WTC11 (cell line): ENCODE results near the gene ZMYND8. TPM values are rescaled to one million over a fixed set of nuclear protein-coding genes. Genes with fewer than 3 reads are reported as not detected.

Source experiments
- ATAC-seq: fragments of 200-7000 bp; cut with Tn5 transposase; 2 replicates; pipeline ENCODE4 v1.10.0; 2021; ENCODE audit warnings: mild to moderate bottlenecking, moderate library complexity
- CTCF ChIA-PET: fragments of 300-600 bp; sonication (Branson Sonifier 250); formaldehyde crosslinking; loops from one replicate; lab custom pipeline; 2021; ENCODE audit warnings: antibody characterized with exemption; lab: Charles Lee
- POLR2A ChIA-PET: fragments of 350-600 bp; sonication (Branson Sonifier 250); formaldehyde crosslinking; loops from one replicate; lab custom pipeline; 2021; ENCODE audit warnings: antibody characterized with exemption; lab: Charles Lee
- DNase-seq: peaks from one replicate; pipeline ENCODE4 v3.0.0; 2021; ENCODE audit warnings: low spot score
- H3K27ac Mint-ChIP-seq: 2 replicates; pipeline ENCODE4 v1.8.0; 2021; ENCODE audit warnings: mixed read lengths
- H3K27me3 Mint-ChIP-seq: 2 replicates; pipeline ENCODE4 v1.8.0; 2021; ENCODE audit warnings: low read depth, mild to moderate bottlenecking, moderate library complexity, mixed read lengths
- H3K36me3 Mint-ChIP-seq: 2 replicates; pipeline ENCODE4 v1.8.0; 2021; ENCODE audit warnings: mixed read lengths
- H3K4me1 Mint-ChIP-seq: 2 replicates; pipeline ENCODE4 v1.8.0; 2022; ENCODE audit warnings: mixed read lengths
- H3K4me3 Mint-ChIP-seq: 2 replicates; pipeline ENCODE4 v1.8.0; 2021; ENCODE audit warnings: mild to moderate bottlenecking, moderate library complexity, mixed read lengths
- H3K9me3 Mint-ChIP-seq: 2 replicates; pipeline ENCODE4 v1.8.0; 2021; ENCODE audit warnings: mixed read lengths
- ATF3 ChIP-seq: sonication (generic); formaldehyde crosslinking; conservative IDR thresholded peaks from 2 replicates; pipeline ENCODE4 v1.8.1; 2022; ENCODE audit warnings: mild to moderate bottlenecking, missing genetic modification reagents
- CREB1 ChIP-seq: sonication (generic); formaldehyde crosslinking; IDR thresholded peaks from 2 replicates; pipeline ENCODE4 v1.8.0; 2023; ENCODE audit warnings: mild to moderate bottlenecking, missing genetic modification reagents
- ELF4 ChIP-seq: sonication (generic); formaldehyde crosslinking; IDR thresholded peaks from 2 replicates; pipeline ENCODE4 v1.8.1; 2022; ENCODE audit warnings: low read depth, mild to moderate bottlenecking, moderate library complexity, missing genetic modification reagents
- ESRRA ChIP-seq: sonication (generic); formaldehyde crosslinking; IDR thresholded peaks from 2 replicates; pipeline ENCODE4 v1.8.1; 2022; ENCODE audit warnings: mild to moderate bottlenecking, missing genetic modification reagents, borderline replicate concordance
- ETV6 ChIP-seq: sonication (generic); formaldehyde crosslinking; IDR thresholded peaks from 2 replicates; pipeline ENCODE4 v1.8.1; 2022; ENCODE audit warnings: mild to moderate bottlenecking, missing genetic modification reagents
- FOXJ3 ChIP-seq: sonication (generic); formaldehyde crosslinking; IDR thresholded peaks from 2 replicates; pipeline ENCODE4 v1.9.0; 2021; ENCODE audit warnings: missing genetic modification reagents, mild to moderate bottlenecking, borderline replicate concordance
- FOXP1 ChIP-seq: sonication (generic); formaldehyde crosslinking; IDR thresholded peaks from 2 replicates; pipeline ENCODE4 v1.8.0; 2022; ENCODE audit warnings: missing genetic modification reagents, mild to moderate bottlenecking, moderate library complexity, borderline replicate concordance
- IRF2 ChIP-seq: sonication (generic); formaldehyde crosslinking; IDR thresholded peaks from 2 replicates; pipeline ENCODE4 v1.8.0; 2022; ENCODE audit warnings: low read depth, missing genetic modification reagents, borderline replicate concordance
- MXD4 ChIP-seq: fragments of 250-450 bp; sonication (Bioruptor Pico); IDR thresholded peaks from 2 replicates; pipeline ENCODE4 v1.8.0; 2021; ENCODE audit warnings: mild to moderate bottlenecking, moderate library complexity, borderline replicate concordance
- NFE2L1 ChIP-seq: sonication (generic); formaldehyde crosslinking; IDR thresholded peaks from 2 replicates; pipeline ENCODE4 v1.8.1; 2023; ENCODE audit warnings: missing genetic modification reagents
- NR3C1 ChIP-seq: sonication (generic); formaldehyde crosslinking; conservative IDR thresholded peaks from 2 replicates; pipeline ENCODE4 v1.8.1; 2023; ENCODE audit warnings: low read depth, mild to moderate bottlenecking, missing genetic modification reagents
- OVOL2 ChIP-seq: fragments of 250-450 bp; sonication (Bioruptor Pico); IDR thresholded peaks from 2 replicates; pipeline ENCODE4 v1.9.0; 2021; ENCODE audit warnings: mild to moderate bottlenecking, borderline replicate concordance
- PRRX2 ChIP-seq: fragments of 250-450 bp; sonication (Bioruptor Pico); IDR thresholded peaks from 2 replicates; pipeline ENCODE4 v1.8.0; 2021; ENCODE audit warnings: mild to moderate bottlenecking
- TCF7 ChIP-seq: sonication (generic); formaldehyde crosslinking; IDR thresholded peaks from 2 replicates; pipeline ENCODE4 v1.8.0; 2022; ENCODE audit warnings: mild to moderate bottlenecking, low read depth, missing genetic modification reagents, moderate library complexity
- USF1 ChIP-seq: sonication (generic); formaldehyde crosslinking; IDR thresholded peaks from 2 replicates; pipeline ENCODE4 v1.8.0; 2022; ENCODE audit warnings: mild to moderate bottlenecking, missing genetic modification reagents
- USF2 ChIP-seq: sonication (generic); formaldehyde crosslinking; IDR thresholded peaks from 2 replicates; pipeline ENCODE4 v1.8.1; 2023; ENCODE audit warnings: mild to moderate bottlenecking, missing genetic modification reagents, moderate library complexity
- ZMAT4 ChIP-seq: fragments of 250-450 bp; sonication (Bioruptor Pico); IDR thresholded peaks from 2 replicates; pipeline ENCODE4 v1.9.0; 2021; ENCODE audit warnings: mild to moderate bottlenecking
- ZNF138 ChIP-seq: sonication (generic); formaldehyde crosslinking; conservative IDR thresholded peaks from 2 replicates; pipeline ENCODE4 v1.8.1; 2022; ENCODE audit warnings: mild to moderate bottlenecking, moderate library complexity, missing genetic modification reagents
- ZNF423 ChIP-seq: fragments of 250-450 bp; sonication (Bioruptor Pico); IDR thresholded peaks from 2 replicates; pipeline ENCODE4 v2.1.2; 2022; ENCODE audit warnings: mild to moderate bottlenecking, moderate library complexity
- total RNA-seq: library from RNA; stranded (reverse); gene quantifications from 3 replicates; pipeline ENCODE4 v1.2.3, GENCODE V29; 2021
- TF ChIP-seq, protein P1 (sequence below): sonication (generic); formaldehyde crosslinking; IDR thresholded peaks from 2 replicates; pipeline ENCODE4 v1.8.1; 2023; ENCODE audit warnings: mild to moderate bottlenecking, missing genetic modification reagents, borderline replicate concordance
- TF ChIP-seq, protein P2 (sequence below): fragments of 250-450 bp; sonication (Bioruptor Pico); conservative IDR thresholded peaks from 2 replicates; pipeline ENCODE4 v1.9.0; 2021; ENCODE audit warnings: mild to moderate bottlenecking
- TF ChIP-seq, protein P3 (sequence below): sonication (generic); formaldehyde crosslinking; IDR thresholded peaks from 2 replicates; pipeline ENCODE4 v1.8.1; 2022; ENCODE audit warnings: mild to moderate bottlenecking, moderate library complexity, missing genetic modification reagents
- TF ChIP-seq, protein P4 (sequence below): sonication (generic); formaldehyde crosslinking; IDR thresholded peaks from 2 replicates; pipeline ENCODE4 v1.8.1; 2022; ENCODE audit warnings: missing genetic modification reagents, borderline replicate concordance

ZMYND8 gene
- total RNA-seq, 1 experiment from 2014 or later = 114 TPM

DNA sequence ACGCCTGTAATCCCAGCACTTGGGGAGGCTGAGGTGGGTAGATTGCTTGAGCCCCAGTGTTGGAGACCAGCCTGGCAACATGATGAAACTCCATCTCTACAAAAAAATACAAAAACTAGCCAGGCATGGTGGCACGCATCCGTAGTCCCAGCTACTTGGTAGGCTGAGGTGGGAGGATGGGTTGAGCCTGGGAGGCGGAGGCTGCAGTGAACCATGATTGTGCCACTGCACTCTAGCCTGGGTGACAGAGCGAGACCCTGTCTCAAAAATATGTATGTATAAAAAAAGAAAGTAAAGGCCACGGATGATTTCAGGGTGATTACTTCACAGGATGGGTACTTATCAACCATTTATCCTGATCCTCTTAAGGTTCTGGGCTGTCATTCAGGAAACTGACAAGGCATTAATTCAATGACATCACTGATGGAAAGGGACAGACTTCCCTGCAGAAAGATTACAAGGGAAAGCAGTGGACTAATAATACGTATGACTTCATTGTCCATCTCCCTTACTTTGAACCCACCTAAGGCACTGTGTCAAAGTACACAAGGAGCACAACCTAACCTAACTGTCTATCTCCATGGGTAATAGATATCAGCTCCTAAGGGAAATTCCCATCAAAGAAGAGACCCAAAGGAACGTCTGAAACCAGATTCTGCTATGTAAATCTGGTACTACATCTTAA lies 61.2 kb downstream of the ZMYND8 start (continued):
- TF ChIP-seq, protein P1, sequence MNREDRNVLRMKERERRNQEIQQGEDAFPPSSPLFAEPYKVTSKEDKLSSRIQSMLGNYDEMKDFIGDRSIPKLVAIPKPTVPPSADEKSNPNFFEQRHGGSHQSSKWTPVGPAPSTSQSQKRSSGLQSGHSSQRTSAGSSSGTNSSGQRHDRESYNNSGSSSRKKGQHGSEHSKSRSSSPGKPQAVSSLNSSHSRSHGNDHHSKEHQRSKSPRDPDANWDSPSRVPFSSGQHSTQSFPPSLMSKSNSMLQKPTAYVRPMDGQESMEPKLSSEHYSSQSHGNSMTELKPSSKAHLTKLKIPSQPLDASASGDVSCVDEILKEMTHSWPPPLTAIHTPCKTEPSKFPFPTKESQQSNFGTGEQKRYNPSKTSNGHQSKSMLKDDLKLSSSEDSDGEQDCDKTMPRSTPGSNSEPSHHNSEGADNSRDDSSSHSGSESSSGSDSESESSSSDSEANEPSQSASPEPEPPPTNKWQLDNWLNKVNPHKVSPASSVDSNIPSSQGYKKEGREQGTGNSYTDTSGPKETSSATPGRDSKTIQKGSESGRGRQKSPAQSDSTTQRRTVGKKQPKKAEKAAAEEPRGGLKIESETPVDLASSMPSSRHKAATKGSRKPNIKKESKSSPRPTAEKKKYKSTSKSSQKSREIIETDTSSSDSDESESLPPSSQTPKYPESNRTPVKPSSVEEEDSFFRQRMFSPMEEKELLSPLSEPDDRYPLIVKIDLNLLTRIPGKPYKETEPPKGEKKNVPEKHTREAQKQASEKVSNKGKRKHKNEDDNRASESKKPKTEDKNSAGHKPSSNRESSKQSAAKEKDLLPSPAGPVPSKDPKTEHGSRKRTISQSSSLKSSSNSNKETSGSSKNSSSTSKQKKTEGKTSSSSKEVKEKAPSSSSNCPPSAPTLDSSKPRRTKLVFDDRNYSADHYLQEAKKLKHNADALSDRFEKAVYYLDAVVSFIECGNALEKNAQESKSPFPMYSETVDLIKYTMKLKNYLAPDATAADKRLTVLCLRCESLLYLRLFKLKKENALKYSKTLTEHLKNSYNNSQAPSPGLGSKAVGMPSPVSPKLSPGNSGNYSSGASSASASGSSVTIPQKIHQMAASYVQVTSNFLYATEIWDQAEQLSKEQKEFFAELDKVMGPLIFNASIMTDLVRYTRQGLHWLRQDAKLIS (CRISPR knock-in tag) = no peak
- TF ChIP-seq PRRX2 (CRISPR knock-in tag) (no peak), NR3C1 (CRISPR knock-in tag) (no peak), ETV6 (no peak), FOXP1 (CRISPR knock-in tag) (no peak), ZNF423 (CRISPR knock-in tag) (no peak), ZNF138 (CRISPR knock-in tag) (no peak), ZMAT4 (CRISPR knock-in tag) (no peak), FOXJ3 (CRISPR knock-in tag) (no peak), USF2 (no peak), MXD4 (CRISPR knock-in tag) (no peak)

DNA sequence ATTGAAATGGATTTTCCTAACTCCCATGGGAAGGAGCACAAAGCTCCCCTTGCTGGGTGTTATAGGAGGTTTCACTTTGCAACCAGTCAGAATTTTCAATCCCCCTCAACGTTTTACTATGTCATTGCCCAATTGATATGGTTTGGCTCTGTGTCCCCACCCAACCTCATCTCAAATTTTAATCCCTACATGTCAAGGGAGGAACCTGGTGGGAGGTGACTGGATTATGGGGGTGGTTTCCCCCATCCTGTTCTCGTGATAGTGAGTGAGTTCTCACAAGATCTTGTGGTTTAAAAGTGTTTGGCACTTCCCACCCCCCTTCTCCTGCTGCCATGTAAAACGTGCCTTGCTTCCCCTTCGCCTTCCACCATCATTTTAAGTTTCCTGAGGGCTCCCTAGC lies 62.9 kb downstream of the ZMYND8 start:
- no peak overlapping the region for H3K4me3 Mint-ChIP-seq
- no peak for TF ChIP-seq ESRRA (CRISPR knock-in tag)
- TF ChIP-seq CREB1 (CRISPR knock-in tag) = no peak
- no peak for TF ChIP-seq OVOL2 (CRISPR knock-in tag)
- no peak for TF ChIP-seq ATF3 (CRISPR knock-in tag)
- no peak for TF ChIP-seq IRF2
- no peak for TF ChIP-seq USF1 (CRISPR knock-in tag)
- TF ChIP-seq, protein P2, sequence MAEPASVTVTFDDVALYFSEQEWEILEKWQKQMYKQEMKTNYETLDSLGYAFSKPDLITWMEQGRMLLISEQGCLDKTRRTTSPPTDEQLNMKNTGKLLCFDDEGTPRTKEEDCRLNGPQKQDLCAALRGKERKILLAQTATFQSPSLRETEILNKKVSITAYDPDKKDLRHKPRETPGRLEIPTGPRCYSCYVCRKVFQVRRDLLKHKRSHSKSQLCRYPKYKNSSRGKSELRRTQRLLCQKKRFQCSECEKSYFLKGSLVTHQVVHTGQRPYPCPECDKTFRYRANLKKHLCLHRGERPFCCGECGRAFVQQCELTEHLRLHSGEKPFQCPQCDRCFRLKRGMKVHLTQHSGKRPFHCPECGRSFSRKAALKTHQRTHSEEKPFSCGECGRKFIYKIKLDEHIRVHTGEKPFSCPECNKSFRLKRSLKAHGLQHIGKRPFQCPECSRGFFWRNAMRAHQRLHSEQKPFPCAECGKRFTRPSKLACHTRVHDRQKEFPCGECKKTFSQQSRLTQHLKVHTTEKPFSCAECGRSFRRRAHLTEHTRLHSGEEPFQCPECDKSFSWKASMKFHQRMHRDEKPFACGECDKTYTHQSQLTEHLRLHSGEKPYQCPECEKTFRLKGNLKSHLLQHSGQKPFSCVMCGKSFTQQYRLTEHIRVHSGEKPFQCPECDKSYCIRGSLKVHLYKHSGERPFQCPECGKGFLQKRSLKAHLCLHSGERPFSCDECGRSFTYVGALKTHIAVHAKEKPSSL (CRISPR knock-in tag) = no peak
- TF ChIP-seq, protein P3, sequence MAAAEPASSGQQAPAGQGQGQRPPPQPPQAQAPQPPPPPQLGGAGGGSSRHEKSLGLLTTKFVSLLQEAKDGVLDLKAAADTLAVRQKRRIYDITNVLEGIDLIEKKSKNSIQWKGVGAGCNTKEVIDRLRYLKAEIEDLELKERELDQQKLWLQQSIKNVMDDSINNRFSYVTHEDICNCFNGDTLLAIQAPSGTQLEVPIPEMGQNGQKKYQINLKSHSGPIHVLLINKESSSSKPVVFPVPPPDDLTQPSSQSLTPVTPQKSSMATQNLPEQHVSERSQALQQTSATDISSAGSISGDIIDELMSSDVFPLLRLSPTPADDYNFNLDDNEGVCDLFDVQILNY (CRISPR knock-in tag) = no peak
- TF ChIP-seq NFE2L1 (CRISPR knock-in tag) = no peak
- TF ChIP-seq ELF4 (CRISPR knock-in tag) = no peak
- TF ChIP-seq, protein P4, sequence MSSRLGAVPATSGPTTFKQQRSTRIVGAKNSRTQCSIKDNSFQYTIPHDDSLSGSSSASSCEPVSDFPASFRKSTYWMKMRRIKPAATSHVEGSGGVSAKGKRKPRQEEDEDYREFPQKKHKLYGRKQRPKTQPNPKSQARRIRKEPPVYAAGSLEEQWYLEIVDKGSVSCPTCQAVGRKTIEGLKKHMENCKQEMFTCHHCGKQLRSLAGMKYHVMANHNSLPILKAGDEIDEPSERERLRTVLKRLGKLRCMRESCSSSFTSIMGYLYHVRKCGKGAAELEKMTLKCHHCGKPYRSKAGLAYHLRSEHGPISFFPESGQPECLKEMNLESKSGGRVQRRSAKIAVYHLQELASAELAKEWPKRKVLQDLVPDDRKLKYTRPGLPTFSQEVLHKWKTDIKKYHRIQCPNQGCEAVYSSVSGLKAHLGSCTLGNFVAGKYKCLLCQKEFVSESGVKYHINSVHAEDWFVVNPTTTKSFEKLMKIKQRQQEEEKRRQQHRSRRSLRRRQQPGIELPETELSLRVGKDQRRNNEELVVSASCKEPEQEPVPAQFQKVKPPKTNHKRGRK (CRISPR knock-in tag) = no peak
- no peak for TF ChIP-seq TCF7 (CRISPR knock-in tag)
- ChIA-PET POLR2A (no interaction called here), CTCF (interaction anchor here (1.6 to 2.4 kb wide), 2 partner anchors 21 to 90 kb away, joined by 4 to 13 read pairs; no protein-coding TSS in a partner anchor)
- no peaks in the 10 kb centered on the region for H3K9me3 Mint-ChIP-seq
- peaks cover 36% of the 10 kb centered on the region for H3K4me1 Mint-ChIP-seq
- peak overlapping the region; percentile 93 for H3K27ac Mint-ChIP-seq
- ATAC-seq (no peak), DNase-seq (no peak)
- peaks cover 85% of the 10 kb centered on the region for H3K36me3 Mint-ChIP-seq
- no peaks in the 10 kb centered on the region for H3K27me3 Mint-ChIP-seq
